Activated CD8-positive, alpha-beta T cell treated with anti-CD3 and anti-CD28 coated beads, Interleukin-2, amount 10 ng/mL, durations not matched to agents 7 days and 5 days (primary cell): Measurements from ENCODE around the gene KCNN1. TPM values are rescaled to one million over a fixed set of nuclear protein-coding genes. Genes with fewer than 3 reads are reported as not detected.

Experiments used
- ATAC-seq: fragments of 150-1000 bp; cut with Tn5 transposase; one replicate; pipeline ENCODE4 v1.10.0; 2021; ENCODE audit warnings: moderate library complexity
- CTCF ChIA-PET: fragments of 350-600 bp; sonication (Branson Sonifier 250); formaldehyde crosslinking; loops from one replicate; lab custom pipeline; 2021; ENCODE audit warnings: antibody characterized with exemption; lab: Charles Lee
- POLR2A ChIA-PET: fragments of 350-600 bp; sonication (Branson Sonifier 250); formaldehyde crosslinking; loops from one replicate; lab custom pipeline; 2021; ENCODE audit warnings: antibody characterized with exemption; lab: Charles Lee
- DNase-seq: peaks from one replicate; pipeline ENCODE4 v3.0.0-alpha.2; 2020
- H3K27ac Mint-ChIP-seq: one replicate; pipeline ENCODE4 v1.8.0; 2021; ENCODE audit warnings: mild to moderate bottlenecking, mixed read lengths
- H3K27me3 Mint-ChIP-seq: one replicate; pipeline ENCODE4 v1.8.0; 2021; ENCODE audit warnings: low read depth, mixed read lengths
- H3K36me3 Mint-ChIP-seq: one replicate; pipeline ENCODE4 v1.8.0; 2021; ENCODE audit warnings: low read depth, mixed read lengths
- H3K4me1 Mint-ChIP-seq: one replicate; pipeline ENCODE4 v1.8.0; 2021; ENCODE audit warnings: low read depth, mixed read lengths
- H3K4me3 Mint-ChIP-seq: one replicate; pipeline ENCODE4 v1.8.0; 2021; ENCODE audit warnings: mild to moderate bottlenecking, mixed read lengths
- H3K9me3 Mint-ChIP-seq: one replicate; pipeline ENCODE4 v1.8.0; 2022; ENCODE audit warnings: mixed read lengths; ENCODE audit not compliant: insufficient read depth
- total RNA-seq, 2 experiments: library from RNA; stranded (reverse); gene quantifications; one replicate each; pipeline ENCODE4 v1.2.3, GENCODE V29; 2021

KCNN1 gene
- total RNA-seq, 2 experiments from 2014 or later = not detected

DNA sequence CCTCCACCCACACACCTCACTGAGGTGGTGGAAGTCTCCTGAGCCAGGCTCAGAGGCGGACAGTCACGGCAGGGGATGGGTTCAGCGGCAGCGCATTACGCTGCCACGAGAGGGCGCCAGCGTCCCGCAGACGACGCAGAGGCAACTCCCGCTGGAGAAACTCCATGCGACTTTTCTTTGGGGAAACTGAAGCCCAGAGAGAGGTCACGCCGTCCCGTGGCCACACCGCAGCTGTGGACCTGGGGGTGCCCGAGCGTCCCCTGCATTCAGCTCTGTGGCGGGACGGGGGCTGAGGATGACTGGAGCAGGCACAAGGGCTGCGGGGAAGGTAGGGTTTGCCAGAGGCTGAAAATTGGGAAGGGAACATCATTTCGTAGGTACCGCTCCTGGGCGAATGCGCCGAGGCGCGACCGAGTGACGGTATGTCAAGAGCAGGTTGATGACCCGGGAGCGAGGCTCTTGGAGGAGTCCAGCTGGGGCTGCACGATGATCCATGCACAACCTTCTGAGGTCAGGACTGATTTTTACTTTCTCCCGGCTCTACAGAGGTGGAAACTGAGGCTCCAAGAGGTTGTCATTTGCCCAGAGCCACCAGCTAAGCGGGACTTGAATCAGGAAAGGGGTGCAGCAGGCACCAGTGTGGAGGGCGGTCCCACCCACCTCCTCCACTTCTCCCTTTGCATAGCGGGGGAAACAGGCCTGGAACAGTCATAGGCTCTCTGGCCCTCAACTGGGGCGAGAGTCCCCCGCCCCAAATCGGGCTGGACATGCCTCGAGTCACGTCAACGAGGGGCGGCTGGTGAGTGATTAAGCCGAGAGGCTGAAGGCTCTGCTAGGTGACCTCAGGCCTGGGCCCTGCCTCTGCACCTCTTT lies 40.4 kb downstream of the KCNN1 start:
- H3K27me3 Mint-ChIP-seq = no peaks in the 10 kb centered on the region
- DNase-seq (peak; percentile 82), ATAC-seq (peak; percentile 74)
- H3K4me3 Mint-ChIP-seq = peak overlapping the region; percentile 74
- peaks cover 34% of the 10 kb centered on the region for H3K36me3 Mint-ChIP-seq
- ChIA-PET POLR2A (interaction anchor here (0.5 to 2.2 kb wide), 4 partner anchors 38 to 788 kb away, joined by 3 to 12 read pairs (median 4); partner anchors contain the start of gene PIK3R2), CTCF (interaction anchor here (0.8 to 3.9 kb wide), 18 partner anchors 10 to 161 kb away, joined by 3 to 115 read pairs (median 4); partner anchors contain the start of gene CCDC124)
- H3K4me1 Mint-ChIP-seq = peaks cover 39% of the 10 kb centered on the region
- H3K9me3 Mint-ChIP-seq = no peaks in the 10 kb centered on the region
- peak overlapping the region; percentile 68 for H3K27ac Mint-ChIP-seq

GRCh38 chr19:18007917-18008673 lies 41.2 kb downstream of the KCNN1 start, which contains the start of gene ARRDC2:
Gene ARRDC2, plus strand, starts transcription at chr19:18008170. Its CDS starts 141 bp downstream, at chr19:18008311.
- peaks cover 39% of the 10 kb centered on the region for H3K36me3 Mint-ChIP-seq
- peak within 1 kb of the TSS; percentile 74 for H3K4me3 Mint-ChIP-seq
- POLR2A ChIA-PET = interaction anchor here (0.6 to 2.2 kb wide), 5 partner anchors 15 to 144 kb away, joined by 3 to 12 read pairs (median 4); partner anchors contain the start of gene PIK3R2

GRCh38 chr19:18008814-18009213 lies 41.9 kb downstream of the KCNN1 start:
- Mint-ChIP-seq H3K36me3 (peaks cover 46% of the 10 kb centered on the region), H3K4me1 (peaks cover 45% of the 10 kb centered on the region), H3K27ac (peak overlapping the region; percentile 80), H3K27me3 (no peaks in the 10 kb centered on the region), H3K4me3 (peak overlapping the region; percentile 74), H3K9me3 (no peaks in the 10 kb centered on the region)
- DNase-seq = no peak
- ChIA-PET CTCF (interaction anchor here (0.7 to 3.9 kb wide), 6 partner anchors 16 to 102 kb away, joined by 3 to 115 read pairs (median 12); no protein-coding TSS in a partner anchor), POLR2A (interaction anchor here (0.6 to 1.6 kb wide), 3 partner anchors 15 to 53 kb away, joined by 3 to 5 read pairs (median 4); no protein-coding TSS in a partner anchor)
- no peak for ATAC-seq

More at GRCh38 chr19:18007917-18008673, 41.2 kb downstream of the KCNN1 start, which contains the start of gene ARRDC2:
- ATAC-seq (peak; percentile 83), DNase-seq (peak; percentile 92)
- Mint-ChIP-seq H3K27ac (peak within 1 kb of the TSS; percentile 80), H3K9me3 (no peaks in the 10 kb centered on the region), H3K27me3 (no peaks in the 10 kb centered on the region), H3K4me1 (peaks cover 38% of the 10 kb centered on the region)
- CTCF ChIA-PET = interaction anchor here (0.7 to 3.9 kb wide), 18 partner anchors 11 to 160 kb away, joined by 3 to 115 read pairs (median 4); partner anchors contain the start of gene CCDC124

GRCh38 chr19:18009412-18010066 lies 42.6 kb downstream of the KCNN1 start:
- ATAC-seq (no peak), DNase-seq (no peak)
- no peak overlapping the region for H3K27ac Mint-ChIP-seq
- H3K4me1 Mint-ChIP-seq = peaks cover 52% of the 10 kb centered on the region
- peaks cover 53% of the 10 kb centered on the region for H3K36me3 Mint-ChIP-seq
- H3K4me3 Mint-ChIP-seq = peak overlapping the region; percentile 74
- no peaks in the 10 kb centered on the region for H3K9me3 Mint-ChIP-seq
- ChIA-PET CTCF (interaction anchor here (3.9 kb wide), 1 partner anchor 35 kb away, joined by 32 read pairs; no protein-coding TSS in a partner anchor), POLR2A (interaction anchor here (0.6 to 1.6 kb wide), 4 partner anchors 9 to 52 kb away, joined by 3 to 6 read pairs (median 5); no protein-coding TSS in a partner anchor)
- no peaks in the 10 kb centered on the region for H3K27me3 Mint-ChIP-seq

GRCh38 chr19:18010149-18010548 lies 43.2 kb downstream of the KCNN1 start:
- POLR2A ChIA-PET = interaction anchor here (0.9 to 1.7 kb wide), 4 partner anchors 10 to 46 kb away, joined by 5 to 6 read pairs (median 5); no protein-coding TSS in a partner anchor
- H3K4me1 Mint-ChIP-seq = peaks cover 57% of the 10 kb centered on the region

DNA sequence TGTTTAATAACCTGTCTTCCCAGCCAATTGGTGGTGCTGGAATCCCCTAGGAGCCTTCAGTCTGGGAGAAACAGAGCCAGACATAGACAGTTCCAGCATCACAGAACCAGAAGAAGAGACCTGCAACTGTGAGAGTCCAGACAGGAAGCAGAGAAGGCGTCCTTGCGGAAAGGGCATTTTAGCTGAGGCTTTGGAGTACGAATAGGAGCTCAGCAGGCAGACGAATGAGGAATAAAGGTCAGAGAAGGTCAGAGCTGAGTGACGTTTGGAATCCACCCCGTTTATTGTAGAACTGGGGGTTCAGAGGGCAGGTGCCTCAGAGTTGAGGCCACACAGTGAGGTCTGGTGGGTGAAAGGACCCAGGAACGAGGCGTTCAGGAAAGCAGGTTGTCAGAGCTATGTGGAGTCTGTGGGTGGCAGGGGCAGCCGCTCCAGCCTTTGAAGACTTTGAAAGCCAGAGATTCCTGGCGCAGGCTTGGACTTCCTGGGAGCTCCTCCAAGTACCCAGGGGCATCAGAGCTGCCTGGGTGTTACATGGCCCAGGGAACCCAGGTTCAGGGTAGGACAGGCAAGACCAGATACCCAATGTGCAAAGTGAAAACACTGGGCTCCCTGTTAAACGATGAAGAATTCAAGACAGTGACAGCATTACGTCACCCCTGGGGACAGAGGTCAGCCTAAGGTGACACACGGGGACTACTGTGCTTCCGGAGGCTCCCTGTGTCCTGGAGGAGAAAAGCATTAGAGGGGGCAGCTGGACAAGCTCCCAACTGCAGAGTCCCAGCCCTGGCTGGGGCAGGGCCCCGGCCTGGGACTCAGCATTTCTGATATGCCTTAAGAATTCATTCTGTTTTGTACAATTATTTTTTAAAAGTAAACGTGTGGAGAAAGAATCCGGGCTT lies 46.6 kb downstream of the KCNN1 start:
- Mint-ChIP-seq H3K27me3 (no peaks in the 10 kb centered on the region), H3K9me3 (no peaks in the 10 kb centered on the region), H3K4me3 (peak overlapping the region; percentile 47), H3K4me1 (peaks cover 59% of the 10 kb centered on the region), H3K27ac (peak overlapping the region; percentile 87), H3K36me3 (peaks cover 51% of the 10 kb centered on the region)
- DNase-seq (no peak), ATAC-seq (peak; percentile 17)
- POLR2A ChIA-PET = interaction anchor here (0.9 to 1.9 kb wide), 6 partner anchors 9 to 163 kb away, joined by 3 to 11 read pairs (median 4); no protein-coding TSS in a partner anchor
- CTCF ChIA-PET = interaction anchor here (1.0 to 5.5 kb wide), 2 partner anchors 32 to 44 kb away, joined by 3 to 29 read pairs; no protein-coding TSS in a partner anchor

More at GRCh38 chr19:18010149-18010548, 43.2 kb downstream of the KCNN1 start:
- Mint-ChIP-seq H3K27ac (no peak overlapping the region), H3K27me3 (no peaks in the 10 kb centered on the region), H3K9me3 (no peaks in the 10 kb centered on the region), H3K4me3 (no peak overlapping the region), H3K36me3 (peaks cover 57% of the 10 kb centered on the region)
- no peak for ATAC-seq
- no peak for DNase-seq
- CTCF ChIA-PET = interaction anchor here (1.2 kb wide), 2 partner anchors 19 to 151 kb away, joined by 3 read pairs; partner anchors contain the start of gene RPL18A

- peaks cover 55% of the 10 kb centered on the region for H3K4me1 Mint-ChIP-seq
- peaks cover 44% of the 10 kb centered on the region for H3K36me3 Mint-ChIP-seq
- H3K27me3 Mint-ChIP-seq = no peaks in the 10 kb centered on the region
- POLR2A ChIA-PET = interaction anchor here (0.6 to 1.9 kb wide), 5 partner anchors 8 to 908 kb away, joined by 3 to 11 read pairs (median 4); no protein-coding TSS in a partner anchor
- ATAC-seq (peak; percentile 66), DNase-seq (peak; percentile 57)
- peak overlapping the region; percentile 47 for H3K4me3 Mint-ChIP-seq
- CTCF ChIA-PET = interaction anchor here (0.8 to 5.5 kb wide), 2 partner anchors 31 to 44 kb away, joined by 3 to 29 read pairs; no protein-coding TSS in a partner anchor
- no peaks in the 10 kb centered on the region for H3K9me3 Mint-ChIP-seq
- H3K27ac Mint-ChIP-seq = peak overlapping the region; percentile 87
These were observed 47.3 kb downstream of the KCNN1 start for GRCh38 chr19:18014197-18014596.

- CTCF ChIA-PET = interaction anchor here (1.2 to 5.5 kb wide), 2 partner anchors 8 to 41 kb away, joined by 3 to 29 read pairs; no protein-coding TSS in a partner anchor
- H3K9me3 Mint-ChIP-seq = no peaks in the 10 kb centered on the region
- peaks cover 63% of the 10 kb centered on the region for H3K4me1 Mint-ChIP-seq
- peaks cover 33% of the 10 kb centered on the region for H3K36me3 Mint-ChIP-seq
- POLR2A ChIA-PET = interaction anchor here (0.9 kb wide), 1 partner anchor 39 kb away, joined by 3 read pairs; no protein-coding TSS in a partner anchor
- H3K27ac Mint-ChIP-seq = no peak overlapping the region
- ATAC-seq = no peak
- H3K4me3 Mint-ChIP-seq = no peak overlapping the region
- no peak for DNase-seq
- no peaks in the 10 kb centered on the region for H3K27me3 Mint-ChIP-seq
These were observed 49.5 kb downstream of the KCNN1 start for GRCh38 chr19:18016209-18016910.
